ENCODE measurements around the gene CHRM3. TPM values are rescaled to one million over a fixed set of nuclear protein-coding genes. Genes with fewer than 3 reads are reported as not detected.

The CHRM3 gene
- total and polyA plus RNA-seq, 2 donors: 0.11 to 0.42 TPM

GRCh38 chr1:239422818-239423217 is 36.5 kb downstream of the CHRM3 start:
- no peak for DNase-seq (ENCODE audit: low read depth in 6 of 9, low spot score in 9 of 9)
- Histone ChIP-seq H3K4me3 (ENCODE audit: low read length in 2 of 2) (no peak overlapping the region), H3K27ac (ENCODE audit: low read depth in 1 of 2, low read length in 1 of 2) (no peak overlapping the region), H3K9me3 (ENCODE audit: control insufficient read depth in 2 of 2, insufficient read depth in 1 of 2, low read length in 1 of 2) (no peaks in the 10 kb centered on the region), H3K36me3 (ENCODE audit: control insufficient read depth in 2 of 2, insufficient read depth in 2 of 2, low read length in 1 of 2) (no peaks in the 10 kb centered on the region), H3K27me3 (ENCODE audit: control insufficient read depth in 2 of 2, insufficient read depth in 1 of 2, low read length in 1 of 2) (no peaks in the 10 kb centered on the region), H3K4me1 (ENCODE audit: control insufficient read depth in 2 of 2, insufficient read depth in 2 of 2, low read length in 2 of 2) (no peaks in the 10 kb centered on the region)
- WGBS: 96% methylated on average over 3 of the region's 3 CpGs

GRCh38 chr1:239426821-239427475 is 40.6 kb downstream of the CHRM3 start:
- no peak for DNase-seq (ENCODE audit: low read depth in 6 of 9, low spot score in 9 of 9)
- no peak overlapping the region for H3K27ac ChIP-seq (ENCODE audit: low read depth in 1 of 2, low read length in 1 of 2)
- H3K4me3 ChIP-seq (ENCODE audit: low read length in 2 of 2): no peak overlapping the region
- H3K9me3 ChIP-seq (ENCODE audit: control insufficient read depth in 2 of 2, insufficient read depth in 1 of 2, low read length in 1 of 2): no peaks in the 10 kb centered on the region
- no peaks in the 10 kb centered on the region for H3K4me1 ChIP-seq (ENCODE audit: control insufficient read depth in 2 of 2, insufficient read depth in 2 of 2, low read length in 2 of 2)
- no peaks in the 10 kb centered on the region for H3K36me3 ChIP-seq (ENCODE audit: control insufficient read depth in 2 of 2, insufficient read depth in 2 of 2, low read length in 1 of 2)
- H3K27me3 ChIP-seq (ENCODE audit: control insufficient read depth in 2 of 2, insufficient read depth in 1 of 2, low read length in 1 of 2): no peaks in the 10 kb centered on the region
- WGBS: 69% methylated on average over 4 of the region's 4 CpGs

- no peak for DNase-seq (ENCODE audit: low read depth in 6 of 9, low spot score in 9 of 9)
- H3K27me3 ChIP-seq (ENCODE audit: control insufficient read depth in 2 of 2, insufficient read depth in 1 of 2, low read length in 1 of 2): no peaks in the 10 kb centered on the region
- WGBS: 84% methylated on average over 3 of the region's 3 CpGs
Measured at GRCh38 chr1:239427712-239428111, 41.3 kb downstream of the CHRM3 start.

GRCh38 chr1:239428120-239428710 is 41.8 kb downstream of the CHRM3 start:
- Histone ChIP-seq H3K4me1 (ENCODE audit: control insufficient read depth in 2 of 2, insufficient read depth in 2 of 2, low read length in 2 of 2) (no peaks in the 10 kb centered on the region), H3K9me3 (ENCODE audit: control insufficient read depth in 2 of 2, insufficient read depth in 1 of 2, low read length in 1 of 2) (no peaks in the 10 kb centered on the region), H3K27me3 (ENCODE audit: control insufficient read depth in 2 of 2, insufficient read depth in 1 of 2, low read length in 1 of 2) (no peaks in the 10 kb centered on the region), H3K36me3 (ENCODE audit: control insufficient read depth in 2 of 2, insufficient read depth in 2 of 2, low read length in 1 of 2) (no peaks in the 10 kb centered on the region), H3K27ac (ENCODE audit: low read depth in 1 of 2, low read length in 1 of 2) (no peak overlapping the region), H3K4me3 (ENCODE audit: low read length in 2 of 2) (no peak overlapping the region)
- no peak for DNase-seq (ENCODE audit: low read depth in 6 of 9, low spot score in 9 of 9)
- WGBS: 93% methylated on average over 4 of the region's 4 CpGs

More at GRCh38 chr1:239427712-239428111, 41.3 kb downstream of the CHRM3 start:
- Histone ChIP-seq H3K9me3 (ENCODE audit: control insufficient read depth in 2 of 2, insufficient read depth in 1 of 2, low read length in 1 of 2) (no peaks in the 10 kb centered on the region), H3K4me3 (ENCODE audit: low read length in 2 of 2) (no peak overlapping the region), H3K27ac (ENCODE audit: low read depth in 1 of 2, low read length in 1 of 2) (no peak overlapping the region), H3K36me3 (ENCODE audit: control insufficient read depth in 2 of 2, insufficient read depth in 2 of 2, low read length in 1 of 2) (no peaks in the 10 kb centered on the region), H3K4me1 (ENCODE audit: control insufficient read depth in 2 of 2, insufficient read depth in 2 of 2, low read length in 2 of 2) (no peaks in the 10 kb centered on the region)

- no peak overlapping the region for H3K27ac ChIP-seq (ENCODE audit: low read depth in 1 of 2, low read length in 1 of 2)
- 95% methylated on average over 3 of the region's 3 CpGs for WGBS
- no peaks in the 10 kb centered on the region for H3K9me3 ChIP-seq (ENCODE audit: control insufficient read depth in 2 of 2, insufficient read depth in 1 of 2, low read length in 1 of 2)
- DNase-seq (ENCODE audit: low read depth in 6 of 9, low spot score in 9 of 9): no peak
- no peak overlapping the region for H3K4me3 ChIP-seq (ENCODE audit: low read length in 2 of 2)
- H3K4me1 ChIP-seq (ENCODE audit: control insufficient read depth in 2 of 2, insufficient read depth in 2 of 2, low read length in 2 of 2): no peaks in the 10 kb centered on the region
- no peaks in the 10 kb centered on the region for H3K27me3 ChIP-seq (ENCODE audit: control insufficient read depth in 2 of 2, insufficient read depth in 1 of 2, low read length in 1 of 2)
- no peaks in the 10 kb centered on the region for H3K36me3 ChIP-seq (ENCODE audit: control insufficient read depth in 2 of 2, insufficient read depth in 2 of 2, low read length in 1 of 2)
Measured at GRCh38 chr1:239429163-239429562, 42.8 kb downstream of the CHRM3 start.

- DNase-seq (ENCODE audit: low read depth in 6 of 9, low spot score in 9 of 9): no peak
- no peak overlapping the region for H3K27ac ChIP-seq (ENCODE audit: low read depth in 1 of 2, low read length in 1 of 2)
- H3K9me3 ChIP-seq (ENCODE audit: control insufficient read depth in 2 of 2, insufficient read depth in 1 of 2, low read length in 1 of 2): no peaks in the 10 kb centered on the region
- no peak overlapping the region for H3K4me3 ChIP-seq (ENCODE audit: low read length in 2 of 2)
- 96% methylated on average over 1 of the region's 1 CpG for WGBS
- H3K27me3 ChIP-seq (ENCODE audit: control insufficient read depth in 2 of 2, insufficient read depth in 1 of 2, low read length in 1 of 2): no peaks in the 10 kb centered on the region
- H3K36me3 ChIP-seq (ENCODE audit: control insufficient read depth in 2 of 2, insufficient read depth in 2 of 2, low read length in 1 of 2): no peaks in the 10 kb centered on the region
- no peaks in the 10 kb centered on the region for H3K4me1 ChIP-seq (ENCODE audit: control insufficient read depth in 2 of 2, insufficient read depth in 2 of 2, low read length in 2 of 2)
Measured at GRCh38 chr1:239432255-239432654, 45.9 kb downstream of the CHRM3 start.

- DNase-seq (ENCODE audit: low read depth in 6 of 9, low spot score in 9 of 9): no peak
- WGBS: 97% methylated on average over 5 of the region's 5 CpGs
- no peaks in the 10 kb centered on the region for H3K27me3 ChIP-seq (ENCODE audit: control insufficient read depth in 2 of 2, insufficient read depth in 1 of 2, low read length in 1 of 2)
- H3K9me3 ChIP-seq (ENCODE audit: control insufficient read depth in 2 of 2, insufficient read depth in 1 of 2, low read length in 1 of 2): no peaks in the 10 kb centered on the region
- H3K27ac ChIP-seq (ENCODE audit: low read depth in 1 of 2, low read length in 1 of 2): no peak overlapping the region
- H3K4me1 ChIP-seq (ENCODE audit: control insufficient read depth in 2 of 2, insufficient read depth in 2 of 2, low read length in 2 of 2): no peaks in the 10 kb centered on the region
- H3K4me3 ChIP-seq (ENCODE audit: low read length in 2 of 2): no peak overlapping the region
- no peaks in the 10 kb centered on the region for H3K36me3 ChIP-seq (ENCODE audit: control insufficient read depth in 2 of 2, insufficient read depth in 2 of 2, low read length in 1 of 2)
Measured at GRCh38 chr1:239434181-239434580, 47.8 kb downstream of the CHRM3 start.

All from thymus (tissue), 11 donors.